DOHH2 (cell line): ENCODE results near the gene ARHGDIA.

Experiments
- H3F3A ChIP-seq: fragments of 200-600 bp; sonication (generic), shearing (Covaris generic); 2 replicates; pipeline ENCODE4 v1.6.0; 2016; ENCODE audit warnings: antibody characterized with exemption, mild to moderate bottlenecking; ENCODE audit not compliant: control insufficient read depth, insufficient read depth
- H3K27ac ChIP-seq: fragments of 200-600 bp; sonication (generic); 2 replicates; pipeline ENCODE4 v1.5.1; 2014; ENCODE audit warnings: low read depth, mild to moderate bottlenecking, low read length, moderate library complexity
- H3K27me3 ChIP-seq: fragments of 200-600 bp; sonication (generic); 2 replicates; pipeline ENCODE4 v1.6.1; 2014; ENCODE audit warnings: mild to moderate bottlenecking, low read length, mixed read lengths; ENCODE audit not compliant: control insufficient read depth
- H3K36me3 ChIP-seq: fragments of 200-600 bp; sonication (generic); 2 replicates; pipeline ENCODE4 v1.6.1; 2014; ENCODE audit warnings: mild to moderate bottlenecking, low read length, moderate library complexity, mixed read lengths; ENCODE audit not compliant: control insufficient read depth
- H3K4me1 ChIP-seq: fragments of 200-600 bp; sonication (generic); 2 replicates; pipeline ENCODE4 v1.6.1; 2014; ENCODE audit warnings: mild to moderate bottlenecking, low read length, mixed read lengths; ENCODE audit not compliant: control insufficient read depth
- H3K4me2 ChIP-seq: fragments of 200-600 bp; sonication (generic); 2 replicates; pipeline ENCODE4 v1.6.0; 2014; ENCODE audit warnings: mild to moderate bottlenecking, low read length, moderate library complexity
- H3K4me3 ChIP-seq: fragments of 200-600 bp; sonication (generic); 2 replicates; pipeline ENCODE4 v1.5.1; 2014; ENCODE audit warnings: mild to moderate bottlenecking, low read length, mixed read lengths
- H3K79me2 ChIP-seq: fragments of 200-600 bp; sonication (generic); 2 replicates; pipeline ENCODE4 v1.6.1; 2014; ENCODE audit warnings: mild to moderate bottlenecking, low read length, mixed read lengths; ENCODE audit not compliant: control insufficient read depth
- H3K9me2 ChIP-seq: fragments of 200-600 bp; sonication (generic); replicated peaks from 2 replicates; pipeline ENCODE4 v1.6.1; 2014; ENCODE audit warnings: mild to moderate bottlenecking, low read length, mixed read lengths; ENCODE audit not compliant: control insufficient read depth
- H3K9me3 ChIP-seq: fragments of 200-600 bp; sonication (generic); 2 replicates; pipeline ENCODE4 v1.6.1; 2014; ENCODE audit warnings: antibody characterized with exemption, low read length, mixed read lengths; ENCODE audit not compliant: control insufficient read depth, insufficient read depth
- H4K20me1 ChIP-seq: fragments of 200-600 bp; sonication (generic); 2 replicates; pipeline ENCODE4 v1.6.0; 2014; ENCODE audit warnings: low read depth, mild to moderate bottlenecking, antibody characterized with exemption, low read length, moderate library complexity; ENCODE audit not compliant: control insufficient read depth, insufficient read depth
- CTCF ChIP-seq: fragments of 200-600 bp; sonication (generic); IDR thresholded peaks from one replicate; pipeline ENCODE4 v1.5.1; 2014; ENCODE audit warnings: antibody characterized with exemption, mild to moderate bottlenecking, low read depth, low read length; ENCODE audit not compliant: poor library complexity, severe bottlenecking
- EZH2phosphoT487 ChIP-seq: fragments of 200-600 bp; sonication (generic); IDR thresholded peaks from 2 replicates; pipeline ENCODE4 v1.6.1; 2017; ENCODE audit warnings: borderline replicate concordance, mild to moderate bottlenecking, antibody characterized with exemption, low read length, moderate library complexity, mixed read lengths

Gene ARHGDIA

GRCh38 chr17:81900181-81900820 is 29.2 kb upstream of the ARHGDIA start:
- H4K20me1 ChIP-seq = peaks cover 4% of the 10 kb centered on the region; the same call in 1 of the 2 replicates
- H3K4me2 ChIP-seq = no peak overlapping the region
- H3K4me1 ChIP-seq = no peaks in the 10 kb centered on the region; the same call in 1 of the 2 replicates
- no peaks in the 10 kb centered on the region for H3K9me3 ChIP-seq
- H3K27me3 ChIP-seq = peaks cover 2% of the 10 kb centered on the region
- no peak for TF ChIP-seq EZH2phosphoT487
- no peak for TF ChIP-seq CTCF
- no peaks in the 10 kb centered on the region for H3K9me2 ChIP-seq
- no peak overlapping the region for H3K27ac ChIP-seq
- H3K79me2 ChIP-seq = peaks cover 2% of the 10 kb centered on the region
- no peak overlapping the region for H3K4me3 ChIP-seq
- H3K36me3 ChIP-seq = peaks cover 49% of the 10 kb centered on the region
- H3F3A ChIP-seq = no peaks in the 10 kb centered on the region

GRCh38 chr17:81899514-81900166 is 28.5 kb upstream of the ARHGDIA start:
- Histone ChIP-seq H3K4me1 (peaks cover under 1% of the 10 kb centered on the region), H3K4me3 (no peak overlapping the region), H4K20me1 (peaks cover 4% of the 10 kb centered on the region; the same call in 1 of the 2 replicates), H3K27me3 (peaks cover 2% of the 10 kb centered on the region), H3F3A (no peaks in the 10 kb centered on the region), H3K27ac (no peak overlapping the region), H3K79me2 (peaks cover 6% of the 10 kb centered on the region), H3K4me2 (no peak overlapping the region), H3K9me3 (no peaks in the 10 kb centered on the region), H3K9me2 (no peaks in the 10 kb centered on the region), H3K36me3 (peaks cover 48% of the 10 kb centered on the region)
- TF ChIP-seq CTCF (no peak), EZH2phosphoT487 (no peak)

- H3K36me3 ChIP-seq = peaks cover 47% of the 10 kb centered on the region
- no peaks in the 10 kb centered on the region for H3K9me3 ChIP-seq
- H3K4me1 ChIP-seq = peaks cover 7% of the 10 kb centered on the region
- peaks cover 2% of the 10 kb centered on the region for H3K27me3 ChIP-seq
- TF ChIP-seq CTCF = no peak
- no peak for TF ChIP-seq EZH2phosphoT487
- H4K20me1 ChIP-seq = peaks cover 4% of the 10 kb centered on the region; the same call in 1 of the 2 replicates
- no peak overlapping the region for H3K4me3 ChIP-seq
- no peaks in the 10 kb centered on the region for H3F3A ChIP-seq
- H3K27ac ChIP-seq = no peak overlapping the region
- H3K79me2 ChIP-seq = peaks cover 12% of the 10 kb centered on the region
- no peaks in the 10 kb centered on the region for H3K9me2 ChIP-seq
- no peak overlapping the region for H3K4me2 ChIP-seq
These were observed 27.7 kb upstream of the ARHGDIA start for GRCh38 chr17:81898885-81899284.
